HG02571 (cell line): Measurements from ENCODE around the gene TFPI.

Experiments
- ATAC-seq: cut with Tn5 transposase; IDR thresholded peaks from one replicate; pipeline ENCODE4 v1.9.1; 2021; ENCODE audit warnings: mild to moderate bottlenecking, moderate library complexity; ENCODE audit not compliant: unreplicated experiment

The TFPI gene

GRCh38 chr2:187422282-187422681, 132.0 kb downstream of the TFPI start:
- ATAC-seq: no peak

DNA sequence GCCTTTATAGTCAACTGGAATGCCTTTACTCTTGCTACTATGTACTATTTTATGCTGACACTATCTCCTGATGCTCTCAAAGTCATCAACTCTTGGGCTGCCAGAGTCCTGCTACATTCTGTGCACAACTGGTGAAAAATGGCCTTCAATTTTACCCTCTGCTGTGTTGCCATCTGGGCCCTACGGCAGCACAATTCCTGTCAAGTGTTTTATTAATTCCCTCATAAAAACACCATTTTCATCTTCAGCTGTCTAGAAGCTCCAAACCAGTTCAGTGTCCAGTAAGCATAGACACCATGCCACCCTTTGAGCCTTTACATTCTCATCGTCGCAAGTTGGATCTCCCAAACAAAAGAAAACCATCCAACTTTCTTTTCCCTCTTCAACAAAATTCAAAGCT, 132.7 kb downstream of the TFPI start:
- ATAC-seq: no peak

GRCh38 chr2:187419808-187420207, 134.4 kb downstream of the TFPI start:
- no peak for ATAC-seq

DNA sequence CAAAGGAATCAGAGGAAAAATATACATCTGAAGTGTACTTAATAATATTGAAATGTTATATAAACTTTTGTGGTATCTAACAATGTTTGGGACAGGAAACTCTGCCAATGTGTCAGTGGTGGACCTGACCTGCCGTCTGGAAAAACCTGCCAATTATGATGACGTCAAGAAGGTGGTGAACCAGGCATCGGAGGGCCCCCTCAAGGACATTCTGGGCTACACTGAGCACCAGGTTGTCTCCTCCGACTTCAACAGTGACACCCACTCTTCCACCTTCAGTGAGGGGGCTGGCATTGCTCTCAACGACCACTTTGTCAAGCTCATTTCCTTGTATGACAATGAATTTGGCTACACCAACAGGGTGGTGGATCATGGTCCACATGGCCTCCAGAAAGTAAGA, 138.8 kb downstream of the TFPI start:
- no peak for ATAC-seq
